NCI-H1105 (cell line): ENCODE data around the gene RBSN.
"Not testable (repeated sequence)": the region's sequence is repeated elsewhere in the genome, so short reads cannot be mapped to it uniquely, and the experiment has no call there.

Experiments
- DNase-seq: peaks from one replicate; lab custom pipeline; 2025; lab: John Stamatoyannopoulos, UW

Gene RBSN

GRCh38 chr3:15098503-15099363 lies at the start of gene RBSN:
RBSN (minus strand) TSS chr3:15099148; CDS start chr3:15096120, 3,028 bp downstream.
- DNase-seq: peak; percentile 82

- DNase-seq: no peak
Observed at GRCh38 chr3:15148614-15149013, 49.7 kb upstream of the RBSN start.

GRCh38 chr3:15136885-15137284 lies 37.9 kb upstream of the RBSN start:
- DNase-seq: not testable (repeated sequence)

GRCh38 chr3:15134968-15135367 lies 36.0 kb upstream of the RBSN start:
- DNase-seq: not testable (repeated sequence)

- not testable (repeated sequence) for DNase-seq
Observed at GRCh38 chr3:15128403-15128802, 29.5 kb upstream of the RBSN start.

- not testable (repeated sequence) for DNase-seq
Observed at GRCh38 chr3:15126975-15127374, 28.0 kb upstream of the RBSN start.

GRCh38 chr3:15122398-15122797 lies 23.4 kb upstream of the RBSN start:
- no peak for DNase-seq

GRCh38 chr3:15121936-15122335 lies 23.0 kb upstream of the RBSN start:
- DNase-seq: no peak

GRCh38 chr3:15120986-15121385 lies 22.0 kb upstream of the RBSN start:
- peak; percentile 63 for DNase-seq

GRCh38 chr3:15117011-15117410 lies 18.1 kb upstream of the RBSN start:
- no peak for DNase-seq

- no peak for DNase-seq
Observed at GRCh38 chr3:15116032-15116669, 17.2 kb upstream of the RBSN start.

GRCh38 chr3:15114466-15115358 lies 15.8 kb upstream of the RBSN start:
- DNase-seq: no peak

- no peak for DNase-seq
Observed at GRCh38 chr3:15113884-15114283, 14.9 kb upstream of the RBSN start.

GRCh38 chr3:15113471-15113870 lies 14.5 kb upstream of the RBSN start:
- DNase-seq: peak; percentile 50

GRCh38 chr3:15112011-15112410 lies 13.1 kb upstream of the RBSN start:
- DNase-seq: no peak

- no peak for DNase-seq
Observed at GRCh38 chr3:15110206-15110605, 11.3 kb upstream of the RBSN start.

- DNase-seq: no peak
Observed at GRCh38 chr3:15108869-15109268, 9.9 kb upstream of the RBSN start.

- peak; percentile 23 for DNase-seq
Observed at GRCh38 chr3:15108082-15108545, 9.2 kb upstream of the RBSN start.

- no peak for DNase-seq
Observed at GRCh38 chr3:15107075-15107947, 8.4 kb upstream of the RBSN start.

GRCh38 chr3:15102836-15103235 lies 3.9 kb upstream of the RBSN start:
- DNase-seq: no peak

GRCh38 chr3:15102256-15102655 lies 3.3 kb upstream of the RBSN start:
- no peak for DNase-seq
